Measurements from ENCODE around the gene SRGAP3. TPM values are rescaled to one million over a fixed set of nuclear protein-coding genes. Genes with fewer than 3 reads are reported as not detected.

The SRGAP3 gene
- total and polyA plus RNA-seq, 10 of the 15 experiments (the other 5 are each of a cell fraction or from before 2014, with no cell fraction given), result 0.32 to 1.7 (median 0.99) TPM

GRCh38 chr3:9019259-9019961 lies 230.0 kb downstream of the SRGAP3 start:
- Histone ChIP-seq H3K9ac (ENCODE audit: control insufficient read depth, insufficient read depth, low read length) (no peak overlapping the region), H3K4me1 (ENCODE audit: control insufficient read depth, insufficient read depth, low read length) (no peaks in the 10 kb centered on the region), H3K4me3 (no peak overlapping the region), H3K27ac (ENCODE audit: control insufficient read depth, insufficient read depth) (no peak overlapping the region), H2AFZ (ENCODE audit: control insufficient read depth, low read depth, low read length) (no peak overlapping the region), H3K27me3 (replicated peaks in 1 of 2; ENCODE audit: control insufficient read depth in 2 of 2, insufficient read depth in 2 of 2, low read length in 1 of 2) (peaks cover 0 to 5% of the 10 kb centered on the region in 2 experiments; a peak in 2 of 4 replicates), H3K79me2 (ENCODE audit: control insufficient read depth, insufficient read depth, low read length) (no peaks in the 10 kb centered on the region), H3K4me2 (ENCODE audit: control insufficient read depth, insufficient read depth) (no peak overlapping the region), H3K36me3 (ENCODE audit: control insufficient read depth in 2 of 2, insufficient read depth in 2 of 2, low read length in 1 of 2) (no peaks in the 10 kb centered on the region), H4K20me1 (ENCODE audit: control insufficient read depth, insufficient read depth) (no peaks in the 10 kb centered on the region), H3K9me3 (replicated peaks; ENCODE audit: control insufficient read depth, insufficient read depth, low read length) (no peaks in the 10 kb centered on the region)
- ChIA-PET CTCF (interaction anchor here (2.1 kb wide), 1 partner anchor 284 kb away, joined by 4 read pairs; no protein-coding TSS in a partner anchor), RAD21 (ENCODE audit: unreplicated experiment) (no interaction called here), POLR2A (no interaction called here), SMC1A (ENCODE audit: uncharacterized antibody, unreplicated experiment) (no interaction called here)
- FAIRE-seq (no peak), ATAC-seq (no peak), DNase-seq (ENCODE audit: low read depth, low spot score) (no peak)
- BruUV-seq (replicated peaks), result no TSS peak
- intact Hi-C loops (cut with micrococcal nuclease; ENCODE audit: unreplicated experiment), result no loop called here
- no peak for TF ChIP-seq BCL11A (IDR thresholded peaks at IDR 0.05; ENCODE audit: low read depth, low read length)
- TF ChIP-seq NFYA (IDR thresholded peaks at IDR 0.05; ENCODE audit: borderline replicate concordance, low read depth, low read length), result no peak
- no peak for TF ChIP-seq SUZ12 (IDR thresholded peaks at IDR 0.05; ENCODE audit: unreplicated experiment)
- no peak for TF ChIP-seq JUNB (IDR thresholded peaks at IDR 0.05)
- no peak for TF ChIP-seq POLR2AphosphoS2 (IDR thresholded peaks at IDR 0.05; ENCODE audit: low read depth, low read length)
- no peak for TF ChIP-seq EZH2 (IDR thresholded peaks at IDR 0.05; ENCODE audit: borderline replicate concordance, control insufficient read depth, low read depth, low read length)
- no peak for TF ChIP-seq CREB1 (IDR thresholded peaks at IDR 0.05; ENCODE audit: low read depth)
- no peak for TF ChIP-seq SP1 (IDR thresholded peaks at IDR 0.05; ENCODE audit: low read depth, low read length)
- no peak for TF ChIP-seq STAT3 (IDR thresholded peaks at IDR 0.05; ENCODE audit: low read depth, low read length)
- no peak for TF ChIP-seq ATF7 (IDR thresholded peaks at IDR 0.05; ENCODE audit: low read depth)
- no peak for TF ChIP-seq SPI1 (IDR thresholded peaks at IDR 0.05; ENCODE audit: borderline replicate concordance, insufficient read depth, low read depth, low read length)
- in situ Hi-C loops (cut with MboI), result no loop called here
- WGBS (ENCODE audit: insufficient coverage, insufficient replicate concordance, low lambda C conversion rate, missing lambda C conversion rate), result 17% methylated on average over 5 of the region's 5 CpGs
